GM13976 (cell line): ENCODE results near the gene SCN9A.
"Not testable (repeated sequence)": the region's sequence is repeated elsewhere in the genome, so short reads cannot be mapped to it uniquely, and the experiment has no call there.

Source experiments
- DNase-seq: peaks from one replicate; pipeline ENCODE4 v3.0.0; 2012; ENCODE audit warnings: low spot score
- CTCF ChIP-seq: IDR thresholded peaks from 2 replicates; pipeline ENCODE4 v1.5.1; 2012; ENCODE audit warnings: borderline replicate concordance, mild to moderate bottlenecking; ENCODE audit not compliant: insufficient read depth; ENCODE audit errors: extremely low read depth, missing control alignments, control extremely low read depth
- in situ Hi-C: fragments of 300-500 bp; cut with MboI; formaldehyde crosslinking; loops from one replicate; pipeline ENCODE4 v1.12.0; 2022; ENCODE audit warnings: low sequenced_read_pairs, mixed read lengths, inconsistent platforms; ENCODE audit not compliant: unreplicated experiment

The SCN9A gene

GRCh38 chr2:166365803-166366420 lies 9.8 kb downstream of the SCN9A start:
- DNase-seq: no peak
- in situ Hi-C loops: no loop called here
- no peak for TF ChIP-seq CTCF

- DNase-seq: no peak
- in situ Hi-C loops: no loop called here
Measured at GRCh38 chr2:166365239-166365638, 10.5 kb downstream of the SCN9A start.

GRCh38 chr2:166364476-166365161 lies 11.1 kb downstream of the SCN9A start:
- in situ Hi-C loops: no loop called here
- DNase-seq: no peak

More at GRCh38 chr2:166365239-166365638, 10.5 kb downstream of the SCN9A start:
- no peak for TF ChIP-seq CTCF

GRCh38 chr2:166361351-166362153 lies 14.2 kb downstream of the SCN9A start:
- TF ChIP-seq CTCF: peak; percentile 27
- in situ Hi-C loops: no loop called here
- no peak for DNase-seq

More at GRCh38 chr2:166364476-166365161, 11.1 kb downstream of the SCN9A start:
- no peak for TF ChIP-seq CTCF

- in situ Hi-C loops: no loop called here
- TF ChIP-seq CTCF: no peak
- DNase-seq: no peak
Measured at GRCh38 chr2:166360906-166361305, 14.8 kb downstream of the SCN9A start.

GRCh38 chr2:166360426-166360825 lies 15.3 kb downstream of the SCN9A start:
- in situ Hi-C loops: no loop called here
- TF ChIP-seq CTCF: no peak
- DNase-seq: no peak

GRCh38 chr2:166357950-166358321 lies 17.8 kb downstream of the SCN9A start:
- in situ Hi-C loops, DNase-seq: not testable (repeated sequence)
